ENCODE measurements around the gene FBXO9.

DNA sequence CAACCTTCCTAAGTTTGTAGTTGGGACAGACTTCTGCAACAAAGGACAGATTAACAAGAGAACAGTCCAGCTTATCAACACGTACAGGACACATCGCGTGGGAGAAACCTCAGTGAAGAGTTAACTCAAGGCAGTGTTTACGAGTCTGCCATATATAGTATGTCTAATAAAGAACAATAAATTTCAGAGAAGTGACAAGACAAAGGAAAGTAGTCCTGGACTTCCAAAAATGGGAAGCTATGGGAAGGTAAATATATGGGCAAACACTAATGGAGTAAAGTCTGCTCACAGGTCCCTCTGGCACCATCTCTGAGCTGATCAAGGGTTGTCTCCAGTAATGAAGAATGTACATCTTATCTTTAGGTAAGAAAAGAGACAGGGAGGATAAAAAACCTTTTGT, 48.5 kb downstream of the FBXO9 start:
- TF ChIP-seq, protein P1, sequence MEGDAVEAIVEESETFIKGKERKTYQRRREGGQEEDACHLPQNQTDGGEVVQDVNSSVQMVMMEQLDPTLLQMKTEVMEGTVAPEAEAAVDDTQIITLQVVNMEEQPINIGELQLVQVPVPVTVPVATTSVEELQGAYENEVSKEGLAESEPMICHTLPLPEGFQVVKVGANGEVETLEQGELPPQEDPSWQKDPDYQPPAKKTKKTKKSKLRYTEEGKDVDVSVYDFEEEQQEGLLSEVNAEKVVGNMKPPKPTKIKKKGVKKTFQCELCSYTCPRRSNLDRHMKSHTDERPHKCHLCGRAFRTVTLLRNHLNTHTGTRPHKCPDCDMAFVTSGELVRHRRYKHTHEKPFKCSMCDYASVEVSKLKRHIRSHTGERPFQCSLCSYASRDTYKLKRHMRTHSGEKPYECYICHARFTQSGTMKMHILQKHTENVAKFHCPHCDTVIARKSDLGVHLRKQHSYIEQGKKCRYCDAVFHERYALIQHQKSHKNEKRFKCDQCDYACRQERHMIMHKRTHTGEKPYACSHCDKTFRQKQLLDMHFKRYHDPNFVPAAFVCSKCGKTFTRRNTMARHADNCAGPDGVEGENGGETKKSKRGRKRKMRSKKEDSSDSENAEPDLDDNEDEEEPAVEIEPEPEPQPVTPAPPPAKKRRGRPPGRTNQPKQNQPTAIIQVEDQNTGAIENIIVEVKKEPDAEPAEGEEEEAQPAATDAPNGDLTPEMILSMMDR (conservative IDR thresholded peaks at IDR 0.05 in 1 of 2, IDR thresholded peaks at IDR 0.05 in 1 of 2; ENCODE audit: extremely low read depth in 1 of 2, insufficient read depth in 1 of 2, low read depth in 1 of 2, low read length in 2 of 2) = no peak
- no peak for TF ChIP-seq EZH2 (IDR thresholded peaks at IDR 0.05; ENCODE audit: borderline replicate concordance, low read length)

All from mammary epithelial cell (primary cell).